K562 (cell line): Measurements from ENCODE around the gene ZNF10. TPM values are rescaled to one million over a fixed set of nuclear protein-coding genes. Genes with fewer than 3 reads are reported as not detected.

ENCODE experiments used
- ATF2 ChIP-seq: sonication (generic); formaldehyde crosslinking; IDR thresholded peaks from 2 replicates; pipeline ENCODE4 v1.8.1; 2022; ENCODE audit warnings: missing genetic modification reagents
- CHD1 ChIP-seq: fragments of 200-600 bp; sonication (generic); IDR thresholded peaks from one replicate; pipeline ENCODE4 v1.6.1; 2012; ENCODE audit warnings: mild to moderate bottlenecking, moderate library complexity, low read length, inconsistent platforms
- DMBX1 ChIP-seq: fragments of 250-450 bp; sonication (Bioruptor Pico); IDR thresholded peaks from 2 replicates; pipeline ENCODE4 v1.8.0; 2022; ENCODE audit warnings: inconsistent platforms, mild to moderate bottlenecking, moderate library complexity, borderline replicate concordance
- FOXP1 ChIP-seq: sonication (generic); formaldehyde crosslinking; IDR thresholded peaks from 2 replicates; pipeline ENCODE4 v1.8.0; 2022; ENCODE audit warnings: mild to moderate bottlenecking, missing genetic modification reagents
- HEY1 ChIP-seq: fragments of 250-450 bp; sonication (Bioruptor Pico); IDR thresholded peaks from 2 replicates; pipeline ENCODE4 v1.5.0; 2020; ENCODE audit warnings: mild to moderate bottlenecking, moderate library complexity, borderline replicate concordance
- HLTF ChIP-seq: fragments of 450-650 bp; IDR thresholded peaks from 2 replicates; pipeline ENCODE4 v1.6.1; 2016
- MEIS2 ChIP-seq: fragments of 450-650 bp; IDR thresholded peaks from 2 replicates; pipeline ENCODE4 v1.6.1; 2014; ENCODE audit warnings: mild to moderate bottlenecking; ENCODE audit not compliant: partially characterized antibody
- PHB2 ChIP-seq: fragments of 450-650 bp; IDR thresholded peaks from 2 replicates; pipeline ENCODE4 v1.6.1; 2017; ENCODE audit warnings: low read depth
- PPARD ChIP-seq: fragments of 250-450 bp; sonication (Bioruptor Pico); IDR thresholded peaks from 2 replicates; pipeline ENCODE4 v1.8.0; 2022; ENCODE audit warnings: inconsistent platforms, mild to moderate bottlenecking, moderate library complexity
- SMAD1 ChIP-seq: fragments of 150-350 bp; IDR thresholded peaks from 2 replicates; pipeline ENCODE4 v1.6.1; 2014; ENCODE audit warnings: low read length, low read depth; ENCODE audit not compliant: partially characterized antibody
- STAT5B ChIP-seq: fragments of 250-450 bp; sonication (Bioruptor Pico); IDR thresholded peaks from 2 replicates; pipeline ENCODE4 v1.8.0; 2021; ENCODE audit warnings: mild to moderate bottlenecking, inconsistent platforms
- ZFP1 ChIP-seq: fragments of 450-650 bp; formaldehyde crosslinking; IDR thresholded peaks from 2 replicates; pipeline ENCODE4 v1.4.0; 2020; ENCODE audit warnings: mild to moderate bottlenecking, mixed read lengths
- ZNF184 ChIP-seq: sonication (generic); formaldehyde crosslinking; IDR thresholded peaks from 2 replicates; pipeline ENCODE4 v1.5.0; 2020; ENCODE audit warnings: missing genetic modification reagents
- ZNF695 ChIP-seq: fragments of 450-650 bp; formaldehyde crosslinking; IDR thresholded peaks from 2 replicates; pipeline ENCODE4 v1.4.0; 2020; ENCODE audit warnings: mild to moderate bottlenecking, moderate library complexity
- ZNF780A ChIP-seq: fragments of 250-450 bp; sonication (Bioruptor Pico); IDR thresholded peaks from 2 replicates; pipeline ENCODE4 v1.5.0; 2021; ENCODE audit warnings: mild to moderate bottlenecking
- ZNF785 ChIP-seq: fragments of 250-450 bp; sonication (Bioruptor Pico); IDR thresholded peaks from 2 replicates; pipeline ENCODE4 v1.4.0; 2020; ENCODE audit warnings: mild to moderate bottlenecking
- polyA plus RNA-seq, 8 experiments: library from polyadenylated mRNA; depleted of rRNA in 4 of 8; stranded (reverse) in 5 of 8; unstranded in 3 of 8; fragments of >200 nt; fragmentation: Nextera tagmentation in 2 of 8; fragmentation: Illumina TruSeq in 1 of 8; extraction: Ambion mirVana in 2 of 8; extraction: Trizol in 1 of 8; gene quantifications; 2 replicates each; pipeline versions ENCODE4 v1.2.1 to v1.2.3, GENCODE V29; 2011 to 2014; ENCODE audit warnings: inconsistent platforms in 1 of 8, missing spikeins in 1 of 8
- total RNA-seq, 7 experiments: library from RNA; depleted of rRNA in 6 of 7; stranded (reverse); fragments of >200 nt in 6 of 7; fragmentation: Illumina TruSeq in 2 of 7; extraction: Trizol in 2 of 7; gene quantifications; 2 replicates each; pipeline versions ENCODE4 v1.2.1 to v1.2.3, GENCODE V29; 2011 to 2021; ENCODE audit warnings: low replicate concordance in 1 of 7
- TF ChIP-seq, protein P1 (sequence below): fragments of 450-650 bp; IDR thresholded peaks from 2 replicates; pipeline ENCODE4 v1.6.1; 2016; ENCODE audit warnings: low read depth
- TF ChIP-seq, protein P2 (sequence below), 2 experiments: fragments of 450-650 bp; IDR thresholded peaks; 2 replicates each; pipeline ENCODE4 v1.6.1; 2016
- TF ChIP-seq, protein P3 (sequence below), 2 experiments: fragments of 450-650 bp in 1 of 2; sonication (generic) in 1 of 2; formaldehyde crosslinking; conservative IDR thresholded peaks; 2 replicates each; pipeline versions ENCODE4 v1.4.0 to v1.8.1; 2020 to 2022; ENCODE audit warnings: mild to moderate bottlenecking in 1 of 2, missing genetic modification reagents in 1 of 2

Gene ZNF10
- total and polyA plus RNA-seq, 9 of the 15 experiments (the other 6 are each of a cell fraction or from before 2014, with no cell fraction given) = 3.5 to 5.8 (median 4.9) TPM

- TF ChIP-seq, protein P1, sequence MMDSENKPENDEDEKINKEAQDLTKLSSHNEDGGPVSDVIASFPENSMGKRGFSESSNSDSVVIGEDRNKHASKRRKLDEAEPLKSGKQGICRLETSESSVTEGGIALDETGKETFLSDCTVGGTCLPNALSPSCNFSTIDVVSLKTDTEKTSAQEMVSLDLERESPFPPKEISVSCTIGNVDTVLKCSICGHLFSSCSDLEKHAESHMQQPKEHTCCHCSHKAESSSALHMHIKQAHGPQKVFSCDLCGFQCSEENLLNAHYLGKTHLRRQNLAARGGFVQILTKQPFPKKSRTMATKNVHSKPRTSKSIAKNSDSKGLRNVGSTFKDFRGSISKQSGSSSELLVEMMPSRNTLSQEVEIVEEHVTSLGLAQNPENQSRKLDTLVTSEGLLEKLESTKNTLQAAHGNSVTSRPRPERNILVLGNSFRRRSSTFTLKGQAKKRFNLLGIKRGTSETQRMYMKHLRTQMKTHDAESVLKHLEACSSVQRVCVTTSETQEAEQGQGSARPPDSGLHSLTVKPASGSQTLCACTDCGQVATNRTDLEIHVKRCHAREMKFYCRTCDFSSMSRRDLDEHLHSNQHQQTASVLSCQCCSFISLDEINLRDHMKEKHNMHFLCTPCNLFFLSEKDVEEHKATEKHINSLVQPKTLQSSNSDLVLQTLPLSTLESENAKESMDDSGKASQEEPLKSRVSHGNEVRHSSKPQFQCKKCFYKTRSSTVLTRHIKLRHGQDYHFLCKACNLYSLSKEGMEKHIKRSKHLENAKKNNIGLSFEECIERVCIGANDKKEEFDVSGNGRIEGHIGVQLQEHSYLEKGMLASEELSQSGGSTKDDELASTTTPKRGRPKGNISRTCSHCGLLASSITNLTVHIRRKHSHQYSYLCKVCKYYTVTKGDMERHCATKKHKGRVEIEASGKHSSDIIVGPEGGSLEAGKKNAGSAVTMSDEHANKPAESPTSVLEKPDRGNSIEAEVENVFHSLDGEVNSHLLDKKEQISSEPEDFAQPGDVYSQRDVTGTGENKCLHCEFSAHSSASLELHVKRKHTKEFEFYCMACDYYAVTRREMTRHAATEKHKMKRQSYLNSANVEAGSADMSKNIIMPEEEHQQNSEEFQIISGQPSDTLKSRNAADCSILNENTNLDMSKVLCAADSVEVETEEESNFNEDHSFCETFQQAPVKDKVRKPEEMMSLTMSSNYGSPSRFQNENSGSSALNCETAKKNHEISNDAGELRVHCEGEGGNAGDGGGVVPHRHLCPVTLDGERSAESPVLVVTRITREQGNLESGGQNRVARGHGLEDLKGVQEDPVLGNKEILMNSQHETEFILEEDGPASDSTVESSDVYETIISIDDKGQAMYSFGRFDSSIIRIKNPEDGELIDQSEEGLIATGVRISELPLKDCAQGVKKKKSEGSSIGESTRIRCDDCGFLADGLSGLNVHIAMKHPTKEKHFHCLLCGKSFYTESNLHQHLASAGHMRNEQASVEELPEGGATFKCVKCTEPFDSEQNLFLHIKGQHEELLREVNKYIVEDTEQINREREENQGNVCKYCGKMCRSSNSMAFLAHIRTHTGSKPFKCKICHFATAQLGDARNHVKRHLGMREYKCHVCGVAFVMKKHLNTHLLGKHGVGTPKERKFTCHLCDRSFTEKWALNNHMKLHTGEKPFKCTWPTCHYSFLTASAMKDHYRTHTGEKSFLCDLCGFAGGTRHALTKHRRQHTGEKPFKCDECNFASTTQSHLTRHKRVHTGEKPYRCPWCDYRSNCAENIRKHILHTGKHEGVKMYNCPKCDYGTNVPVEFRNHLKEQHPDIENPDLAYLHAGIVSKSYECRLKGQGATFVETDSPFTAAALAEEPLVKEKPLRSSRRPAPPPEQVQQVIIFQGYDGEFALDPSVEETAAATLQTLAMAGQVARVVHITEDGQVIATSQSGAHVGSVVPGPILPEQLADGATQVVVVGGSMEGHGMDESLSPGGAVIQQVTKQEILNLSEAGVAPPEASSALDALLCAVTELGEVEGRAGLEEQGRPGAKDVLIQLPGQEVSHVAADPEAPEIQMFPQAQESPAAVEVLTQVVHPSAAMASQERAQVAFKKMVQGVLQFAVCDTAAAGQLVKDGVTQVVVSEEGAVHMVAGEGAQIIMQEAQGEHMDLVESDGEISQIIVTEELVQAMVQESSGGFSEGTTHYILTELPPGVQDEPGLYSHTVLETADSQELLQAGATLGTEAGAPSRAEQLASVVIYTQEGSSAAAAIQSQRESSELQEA = no peak
- TF ChIP-seq FOXP1 = no peak
- 0 out of 2 replicates have a peak, but pooled peaks have one; percentile 39 for TF ChIP-seq DMBX1
- no peak for TF ChIP-seq ZNF184 (CRISPR knock-in tag)
- TF ChIP-seq ZNF785 (CRISPR knock-in tag) = no peak
- no peak for TF ChIP-seq ZFP1 (CRISPR knock-in tag)
- no peak for TF ChIP-seq ZNF695 (CRISPR knock-in tag)
- TF ChIP-seq, protein P2, sequence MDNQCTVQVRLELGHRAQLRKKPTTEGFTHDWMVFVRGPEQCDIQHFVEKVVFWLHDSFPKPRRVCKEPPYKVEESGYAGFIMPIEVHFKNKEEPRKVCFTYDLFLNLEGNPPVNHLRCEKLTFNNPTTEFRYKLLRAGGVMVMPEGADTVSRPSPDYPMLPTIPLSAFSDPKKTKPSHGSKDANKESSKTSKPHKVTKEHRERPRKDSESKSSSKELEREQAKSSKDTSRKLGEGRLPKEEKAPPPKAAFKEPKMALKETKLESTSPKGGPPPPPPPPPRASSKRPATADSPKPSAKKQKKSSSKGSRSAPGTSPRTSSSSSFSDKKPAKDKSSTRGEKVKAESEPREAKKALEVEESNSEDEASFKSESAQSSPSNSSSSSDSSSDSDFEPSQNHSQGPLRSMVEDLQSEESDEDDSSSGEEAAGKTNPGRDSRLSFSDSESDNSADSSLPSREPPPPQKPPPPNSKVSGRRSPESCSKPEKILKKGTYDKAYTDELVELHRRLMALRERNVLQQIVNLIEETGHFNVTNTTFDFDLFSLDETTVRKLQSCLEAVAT (IDR thresholded peaks at IDR 0.05) = no peak
- TF ChIP-seq ATF2 (CRISPR knock-in tag) = no peak
- TF ChIP-seq HLTF = no peak
- TF ChIP-seq CHD1 = no peak
- peak; percentile 69 for TF ChIP-seq MEIS2
- TF ChIP-seq PPARD (CRISPR knock-in tag) = no peak
- TF ChIP-seq ZNF780A (CRISPR knock-in tag) = no peak
- TF ChIP-seq, protein P3, sequence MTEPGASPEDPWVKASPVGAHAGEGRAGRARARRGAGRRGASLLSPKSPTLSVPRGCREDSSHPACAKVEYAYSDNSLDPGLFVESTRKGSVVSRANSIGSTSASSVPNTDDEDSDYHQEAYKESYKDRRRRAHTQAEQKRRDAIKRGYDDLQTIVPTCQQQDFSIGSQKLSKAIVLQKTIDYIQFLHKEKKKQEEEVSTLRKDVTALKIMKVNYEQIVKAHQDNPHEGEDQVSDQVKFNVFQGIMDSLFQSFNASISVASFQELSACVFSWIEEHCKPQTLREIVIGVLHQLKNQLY (CRISPR knock-in tag; conservative IDR thresholded peaks at IDR 0.05) = no peak
- TF ChIP-seq HEY1 (CRISPR knock-in tag) = no peak
- TF ChIP-seq SMAD1 = no peak
- TF ChIP-seq STAT5B (CRISPR knock-in tag) = no peak
- TF ChIP-seq PHB2 = 0 out of 2 replicates have a peak, but pooled peaks have one; percentile 44
These were observed 5.3 kb downstream of the ZNF10 start (continued) for GRCh38 chr12:133135747-133136146.
